Measurements from ENCODE around the gene MBNL1. TPM values are rescaled to one million over a fixed set of nuclear protein-coding genes. Genes with fewer than 3 reads are reported as not detected.

MBNL1 gene
- polyA plus RNA-seq, 4 donors, result 44.0 to 55.3 (median 52.5) TPM

DNA sequence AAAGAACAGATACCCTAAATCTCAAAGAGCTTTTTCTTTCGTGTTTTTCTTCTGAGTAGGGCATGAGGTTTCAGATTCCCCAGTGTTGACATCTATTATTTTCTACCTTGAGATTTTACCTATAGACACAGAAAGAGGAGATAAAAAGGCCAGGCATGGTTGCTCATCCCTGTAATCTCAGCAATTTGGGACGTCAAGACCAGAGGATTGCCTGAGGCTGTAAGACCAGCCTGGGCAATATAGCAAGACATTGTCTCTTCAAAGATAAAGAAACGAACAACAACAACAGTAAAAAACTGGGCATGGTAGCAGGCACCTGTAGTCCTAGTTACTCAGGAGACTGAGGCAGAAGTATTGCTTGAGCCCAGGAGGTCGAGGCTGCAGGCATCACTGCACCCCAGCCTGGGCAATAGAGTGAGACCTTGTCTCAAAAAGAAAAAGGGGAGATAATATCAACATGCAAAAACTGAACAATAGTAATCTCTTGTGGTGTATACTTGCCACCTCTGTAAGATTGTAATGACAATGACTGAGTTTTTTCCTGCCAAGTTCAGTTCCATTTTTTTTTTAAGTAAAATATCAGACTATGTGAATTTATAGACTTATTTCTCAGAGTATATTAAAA, 71.3 kb downstream of the MBNL1 start:
- no peak for DNase-seq (ENCODE audit: low read depth in 4 of 4, low spot score in 3 of 4)

DNA sequence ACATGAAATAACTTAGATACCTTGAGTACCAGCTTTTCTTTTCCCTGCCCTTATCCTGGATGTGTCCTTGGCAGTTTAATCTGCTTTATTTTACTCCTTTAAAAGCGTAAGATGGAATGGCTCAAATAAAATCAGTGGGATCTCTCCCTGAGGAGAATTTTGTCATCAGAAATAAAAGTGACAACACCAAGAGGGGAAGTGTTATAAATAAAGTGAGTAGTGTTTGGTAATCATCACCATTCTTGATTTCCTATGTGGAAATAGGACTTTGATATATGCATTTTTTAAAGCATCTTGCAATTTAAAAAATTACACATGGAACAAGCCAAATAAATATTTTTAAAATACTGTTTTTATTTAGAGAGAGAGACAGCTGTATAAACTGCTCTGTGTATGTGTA, 76.5 kb downstream of the MBNL1 start:
- DNase-seq (ENCODE audit: low read depth in 4 of 4, low spot score in 3 of 4), result no peak

DNA sequence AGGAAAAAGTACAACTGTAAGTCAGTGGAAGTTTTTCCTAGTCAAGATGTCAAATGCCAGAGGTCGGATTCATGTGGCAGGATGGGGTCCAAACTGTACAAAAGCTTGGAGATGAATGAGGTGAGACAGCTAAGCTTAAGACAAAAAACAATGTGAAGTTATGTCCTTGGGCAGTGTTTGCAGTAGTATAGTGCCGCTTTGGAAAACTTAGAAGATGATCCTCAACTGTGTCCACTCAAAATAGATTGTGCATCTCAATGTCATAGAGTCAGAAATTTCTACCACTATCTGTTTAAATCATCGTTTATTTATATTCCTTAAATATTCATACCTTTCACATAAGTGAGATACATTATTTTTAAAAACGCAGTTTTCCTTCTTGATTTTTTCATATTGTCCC, 77.3 kb downstream of the MBNL1 start:
- no peak for DNase-seq (ENCODE audit: low read depth in 4 of 4, low spot score in 3 of 4)

DNA sequence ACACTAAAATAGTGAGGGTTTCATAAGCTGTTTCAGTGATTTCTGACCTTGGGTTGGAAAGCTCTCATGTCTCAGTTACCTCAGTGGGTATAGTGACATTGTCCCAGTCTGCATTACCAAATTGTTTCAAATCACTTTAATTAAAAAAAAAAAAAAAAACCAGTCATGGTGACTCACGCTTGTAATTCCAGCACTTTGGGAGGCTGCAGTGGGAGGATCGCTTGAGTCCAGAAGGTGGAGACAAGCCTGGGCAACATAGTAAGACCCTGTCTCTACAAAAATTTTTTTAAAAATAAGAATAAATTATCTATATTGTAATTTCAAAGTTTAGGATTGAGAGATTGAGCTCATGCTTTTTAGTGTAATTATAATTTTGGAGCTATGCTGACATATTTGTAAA, 78.0 kb downstream of the MBNL1 start:
- DNase-seq (ENCODE audit: low read depth in 4 of 4, low spot score in 3 of 4), result no peak

DNA sequence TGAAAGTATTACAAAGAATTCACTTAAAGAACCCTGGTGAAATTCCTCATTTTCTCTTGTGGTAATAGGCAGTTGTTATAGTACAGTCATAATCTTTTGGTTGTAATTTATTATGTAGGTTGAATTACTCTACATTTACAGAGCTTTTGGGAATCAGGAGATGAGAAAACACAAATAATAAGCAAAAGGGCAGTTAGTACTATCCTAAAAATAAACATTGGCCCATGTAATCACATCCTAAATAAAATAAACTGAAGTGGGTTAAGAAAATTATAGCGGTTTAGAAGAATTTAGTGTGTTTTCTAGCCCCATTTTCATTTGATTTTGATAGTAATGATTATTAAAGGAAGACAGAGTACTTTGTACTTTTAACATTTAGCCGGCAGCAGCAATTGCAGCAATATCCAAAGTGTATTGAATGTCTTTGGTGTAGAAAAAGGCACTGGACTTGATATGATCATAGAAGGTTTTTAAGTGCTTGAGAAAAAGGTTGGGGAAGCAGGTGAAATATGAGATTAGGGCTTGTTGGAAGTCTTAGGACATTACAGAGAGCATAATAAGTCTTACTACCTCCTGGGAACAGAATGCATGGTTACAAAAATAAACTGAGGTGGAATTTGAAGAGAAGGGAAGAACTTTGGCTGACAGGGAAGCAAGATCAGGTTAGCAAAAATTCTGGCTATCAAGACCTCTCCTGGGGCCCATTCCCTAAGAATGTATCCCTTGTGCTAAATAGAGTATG, 79.9 kb downstream of the MBNL1 start:
- no peak for DNase-seq (ENCODE audit: low read depth in 4 of 4, low spot score in 3 of 4)

DNA sequence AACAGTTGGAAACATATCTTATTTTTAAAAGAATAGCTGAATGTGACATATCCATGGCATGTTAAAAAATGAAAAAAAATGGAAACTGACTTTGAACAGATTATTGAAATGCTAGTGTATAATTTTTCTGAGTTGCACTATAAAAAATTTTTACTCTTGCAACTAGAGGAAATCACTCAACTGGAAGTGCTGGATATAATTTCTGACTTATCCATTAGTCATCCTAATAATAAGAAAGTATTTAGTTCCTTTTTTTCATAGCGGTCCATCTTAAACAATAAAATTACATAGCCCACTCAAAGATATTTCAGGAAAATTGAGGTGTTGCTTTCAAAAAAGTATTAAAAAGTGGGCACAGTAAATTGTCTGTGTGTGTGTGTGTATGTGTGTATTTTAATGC, 80.7 kb downstream of the MBNL1 start:
- no peak for DNase-seq (ENCODE audit: low read depth in 4 of 4, low spot score in 3 of 4)

DNA sequence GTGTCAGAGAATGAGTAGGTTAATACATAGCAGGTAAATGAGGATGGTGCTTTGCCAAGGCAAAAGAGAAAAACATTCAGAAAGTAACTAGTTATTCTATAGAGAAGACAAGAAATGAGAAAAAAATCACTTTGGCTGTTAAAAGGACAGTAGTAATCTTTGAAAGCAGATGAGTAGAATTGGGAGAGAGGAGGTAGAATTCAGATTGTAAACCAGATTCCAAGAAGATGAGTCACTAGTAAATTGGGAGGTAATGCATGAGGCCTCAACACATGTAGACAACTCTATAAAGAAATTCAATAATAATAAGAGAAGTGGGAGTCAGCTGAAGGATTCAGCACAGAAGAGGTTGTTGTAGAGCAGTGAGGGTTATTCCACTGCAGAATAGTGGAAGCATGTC, 81.4 kb downstream of the MBNL1 start:
- DNase-seq (ENCODE audit: low read depth in 4 of 4, low spot score in 3 of 4), result no peak

DNA sequence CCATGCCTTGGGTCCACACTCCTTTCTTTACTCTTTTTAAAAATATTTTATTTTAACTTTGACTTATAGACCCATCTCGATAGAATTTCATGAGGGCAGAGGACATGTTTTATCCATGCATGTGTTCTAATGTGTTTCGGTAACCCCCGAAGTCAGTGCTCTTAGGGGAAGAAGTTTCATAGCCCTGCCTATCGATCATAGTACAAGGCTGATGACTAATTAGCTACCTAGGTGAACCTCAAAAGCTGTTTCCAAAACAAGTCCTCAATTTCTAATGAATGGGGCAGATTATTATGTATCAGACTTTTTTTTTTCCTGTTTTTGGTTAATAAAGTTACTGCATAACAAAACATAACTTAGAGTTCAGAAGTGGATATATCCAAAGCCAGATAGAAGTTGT, 82.0 kb downstream of the MBNL1 start:
- no peak for DNase-seq (ENCODE audit: low read depth in 4 of 4, low spot score in 3 of 4)

DNA sequence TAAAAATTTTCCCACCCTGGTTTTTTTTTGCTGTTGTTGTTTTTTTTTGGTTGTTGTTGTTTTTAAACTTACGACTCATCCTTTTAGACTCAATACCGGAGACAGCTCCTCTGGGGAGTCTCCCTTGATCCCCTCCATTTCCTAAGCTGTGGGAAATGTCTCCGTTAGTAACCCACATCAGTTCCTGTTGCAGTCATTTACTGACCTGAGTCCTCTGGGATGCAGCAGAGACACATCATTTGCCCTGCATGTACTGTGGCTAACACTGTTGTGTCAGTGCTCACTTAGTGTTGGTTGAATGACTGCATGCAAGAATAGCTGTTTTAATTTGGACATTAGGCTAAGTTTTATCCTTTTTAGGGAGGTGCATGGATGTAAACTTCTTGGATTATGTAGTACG, 83.8 kb downstream of the MBNL1 start:
- no peak for DNase-seq (ENCODE audit: low read depth in 4 of 4, low spot score in 3 of 4)

DNA sequence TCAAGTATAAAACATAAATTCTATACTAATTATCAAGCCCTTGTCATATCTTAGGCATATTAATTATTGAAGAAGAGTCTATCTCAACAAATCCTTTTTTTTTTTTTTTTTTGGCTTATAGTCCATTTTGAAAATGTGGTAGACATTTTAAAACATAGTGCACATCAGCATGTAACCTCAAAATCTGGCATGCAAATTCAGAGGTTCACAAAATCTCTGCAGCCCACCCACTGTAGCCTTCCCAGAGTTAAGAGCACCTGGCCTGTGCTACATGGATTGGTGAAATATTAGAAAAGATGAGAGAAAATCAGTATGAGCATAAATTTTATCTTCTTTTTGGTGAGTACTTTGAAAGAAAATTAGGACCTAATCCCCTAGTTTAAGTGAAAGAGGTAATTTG, 84.8 kb downstream of the MBNL1 start:
- no peak for DNase-seq (ENCODE audit: low read depth in 4 of 4, low spot score in 3 of 4)

DNA sequence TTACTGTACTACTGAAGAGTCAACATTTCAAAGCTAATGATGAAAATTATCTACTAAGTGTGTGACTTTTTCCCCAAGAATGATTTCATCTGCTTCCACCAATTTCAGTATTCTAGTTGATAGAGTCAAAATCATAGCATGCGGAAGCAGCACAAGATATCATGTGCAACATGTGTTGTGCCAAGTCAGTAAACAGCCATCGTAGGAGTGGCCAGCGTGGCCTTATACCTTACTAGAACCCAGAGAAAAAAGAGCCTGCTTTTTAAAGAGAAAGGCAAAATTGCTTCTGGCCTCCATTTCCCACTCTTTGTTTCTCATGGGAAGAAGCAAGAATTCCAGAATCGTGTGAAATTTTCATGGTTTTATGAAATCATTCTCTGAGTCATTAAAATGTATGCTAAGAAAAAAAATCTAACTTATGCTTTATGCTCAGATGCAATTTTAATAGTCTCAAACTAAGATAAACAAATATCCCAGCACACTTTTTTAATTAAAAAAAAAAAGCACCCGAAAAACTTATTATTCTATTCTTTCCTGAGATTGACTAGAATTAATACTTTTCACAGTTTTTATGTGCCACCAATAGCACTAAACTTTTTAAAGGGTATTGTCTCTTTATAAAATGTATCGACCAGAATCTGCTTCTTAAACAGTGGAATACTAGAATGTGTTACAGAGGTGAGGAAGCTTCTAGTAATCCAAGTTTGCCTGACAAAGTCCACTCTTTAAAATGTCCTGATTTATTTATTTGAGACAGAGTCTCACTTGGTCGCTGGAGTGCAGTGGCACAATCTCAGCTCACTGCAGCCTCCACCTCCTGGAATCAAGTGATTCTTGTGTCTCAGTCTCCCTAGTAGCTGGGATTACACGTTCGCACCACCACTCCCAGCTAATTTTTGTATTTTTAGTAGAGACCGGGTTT, 87.3 kb downstream of the MBNL1 start:
- no peak for DNase-seq (ENCODE audit: low read depth in 4 of 4, low spot score in 3 of 4)

DNA sequence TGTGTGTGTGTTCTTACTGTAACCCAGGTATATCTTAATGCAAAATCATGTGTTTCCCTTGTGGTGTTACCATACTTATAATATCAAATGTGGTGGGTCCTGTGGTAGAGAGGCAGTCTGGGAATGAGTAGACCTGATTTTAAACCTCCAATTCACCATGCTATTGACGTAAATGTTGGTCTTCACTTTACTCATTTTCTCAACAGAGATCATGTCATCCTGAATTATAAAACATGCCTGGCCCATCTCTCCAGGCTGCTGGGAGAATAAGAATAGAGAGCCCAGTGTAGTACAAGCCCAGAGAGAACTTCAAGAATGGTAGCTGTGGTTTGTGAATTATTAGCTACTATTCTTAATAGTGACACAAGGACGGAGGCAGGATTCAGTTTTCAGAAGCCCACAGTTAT, 88.1 kb downstream of the MBNL1 start:
- DNase-seq (ENCODE audit: low read depth in 4 of 4, low spot score in 3 of 4), result no peak

DNA sequence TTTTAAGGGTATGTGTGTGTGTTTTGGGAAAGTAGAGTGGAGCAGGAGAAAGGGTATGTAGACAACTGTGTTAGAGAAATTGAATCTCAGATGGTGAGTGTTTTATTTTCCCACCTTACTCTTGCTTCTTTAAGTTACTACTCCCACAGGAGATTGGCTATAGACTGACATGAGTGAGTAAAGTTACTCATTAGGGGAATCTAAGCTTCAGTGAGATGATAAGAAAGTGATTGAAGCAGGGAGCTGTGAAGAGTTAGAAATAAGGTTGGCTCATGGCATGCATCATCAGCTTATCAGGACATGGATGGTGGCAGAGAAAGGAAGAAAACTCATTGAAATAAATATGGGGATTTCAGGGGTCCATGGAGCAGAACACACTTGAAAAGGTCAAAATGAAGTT, 88.9 kb downstream of the MBNL1 start:
- DNase-seq (ENCODE audit: low read depth in 4 of 4, low spot score in 3 of 4), result no peak

DNA sequence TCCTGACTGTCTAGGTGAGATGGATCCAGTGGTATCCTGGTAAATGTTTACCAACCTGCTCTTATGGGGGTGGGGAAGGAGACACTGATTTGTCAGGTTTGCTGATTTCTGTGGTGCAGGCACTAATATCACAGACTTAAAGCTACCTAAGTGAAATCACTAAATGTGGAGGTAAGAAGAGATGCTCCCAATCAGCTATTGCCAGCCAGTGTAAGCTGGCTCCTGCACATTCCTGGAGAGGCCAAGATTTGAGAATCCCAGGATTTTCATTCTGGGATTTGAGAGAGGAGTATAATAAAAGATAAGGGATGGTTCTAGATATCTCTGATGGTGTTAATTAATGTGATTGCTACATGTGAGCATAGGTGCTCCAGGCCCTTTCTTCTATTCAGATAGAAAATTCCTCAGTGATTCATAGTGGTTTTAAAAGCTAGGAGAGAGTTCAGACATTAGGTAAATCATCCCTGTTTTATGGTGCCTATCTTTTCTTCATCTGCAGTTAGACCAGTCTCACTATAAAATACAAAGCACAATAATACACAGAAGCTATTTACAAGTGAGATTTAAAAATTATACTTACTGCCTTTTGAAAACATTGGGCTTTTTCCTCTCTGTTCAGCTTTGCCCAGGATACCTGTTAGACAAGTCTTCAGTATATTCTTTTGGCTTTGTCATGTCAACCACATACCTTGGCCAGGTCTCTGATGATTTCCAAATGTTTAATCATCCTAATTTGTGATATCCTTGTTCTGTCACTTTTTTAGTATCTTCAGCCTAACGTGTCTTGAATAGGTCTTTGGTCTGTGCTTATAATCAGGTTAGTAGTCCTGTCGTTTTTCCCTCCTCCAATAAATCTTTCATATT, 90.9 kb downstream of the MBNL1 start:
- no peak for DNase-seq (ENCODE audit: low read depth in 4 of 4, low spot score in 3 of 4)

DNA sequence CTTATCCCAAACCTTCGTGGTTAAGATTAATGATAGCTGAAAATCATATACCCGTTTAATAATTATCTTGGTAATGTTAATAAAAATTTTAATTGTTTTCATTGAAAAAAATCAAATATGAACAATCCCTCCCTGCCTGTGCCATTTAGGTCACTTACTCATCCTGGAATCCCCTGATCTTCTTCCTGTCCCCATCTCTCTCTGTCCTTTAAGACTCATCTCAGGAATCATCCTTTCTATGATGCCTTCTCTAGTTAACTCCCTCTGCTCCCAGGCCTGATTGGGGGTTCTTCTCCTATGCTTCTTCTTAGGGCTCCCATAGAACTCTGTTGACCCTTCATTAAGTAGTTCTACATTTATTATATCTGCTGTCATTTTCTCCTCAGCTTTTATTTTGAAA, 91.6 kb downstream of the MBNL1 start:
- no peak for DNase-seq (ENCODE audit: low read depth in 4 of 4, low spot score in 3 of 4)

DNA sequence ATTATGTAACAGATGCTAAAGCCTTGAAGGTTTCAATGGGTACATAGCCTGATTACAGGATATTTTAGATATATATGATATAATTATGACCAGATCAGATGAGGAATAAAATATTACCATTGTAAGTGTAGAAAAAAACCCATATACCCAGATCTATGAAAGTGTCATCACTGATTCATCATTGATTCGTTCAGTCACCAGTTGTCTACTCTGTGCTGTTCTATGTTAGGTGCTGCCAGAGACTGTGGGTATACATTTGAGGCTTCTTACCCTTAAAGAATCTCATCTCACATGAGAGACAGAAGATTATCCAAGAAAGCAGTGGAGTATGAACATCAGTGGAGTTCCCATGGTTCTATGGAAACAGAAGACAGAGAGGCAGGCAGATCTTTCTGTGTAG, 92.2 kb downstream of the MBNL1 start:
- no peak for DNase-seq (ENCODE audit: low read depth in 4 of 4, low spot score in 3 of 4)

DNA sequence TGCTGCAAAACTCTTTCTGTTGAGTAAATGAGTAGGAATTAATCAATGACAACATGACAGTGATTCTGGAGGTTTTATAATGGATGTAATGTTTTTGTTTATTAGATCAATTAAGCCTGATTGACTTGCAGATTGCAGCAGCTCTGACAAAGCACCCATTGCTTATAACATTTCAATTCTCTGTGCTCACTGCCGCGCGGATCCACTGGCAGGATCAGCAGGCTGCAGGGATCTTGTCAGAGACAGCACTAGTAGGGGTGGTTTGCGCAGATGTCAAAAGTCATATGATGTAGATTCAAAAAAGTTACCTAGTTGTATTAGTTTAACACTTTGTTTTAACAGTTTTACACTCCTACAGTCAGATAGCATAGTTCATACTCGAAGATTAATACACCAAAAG, 93.4 kb downstream of the MBNL1 start:
- DNase-seq (ENCODE audit: low read depth in 4 of 4, low spot score in 3 of 4), result no peak

DNA sequence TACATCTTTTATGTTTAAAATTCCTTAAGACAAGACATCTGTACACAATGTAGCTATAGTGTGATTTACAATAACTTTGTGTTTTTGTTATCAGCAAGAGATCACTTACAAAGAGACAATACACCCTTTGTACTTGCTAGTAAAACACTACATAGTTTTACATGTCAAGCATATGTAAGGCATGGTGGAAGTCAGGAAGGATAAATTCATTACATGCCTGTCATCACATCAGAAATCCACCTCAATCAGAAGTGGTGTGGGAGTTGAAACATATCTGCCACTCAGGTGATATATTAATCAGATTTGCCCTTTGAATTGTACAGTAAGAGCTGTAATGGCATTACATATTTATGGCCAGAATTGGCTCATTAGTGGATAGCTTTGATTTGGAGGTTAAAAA, 95.5 kb downstream of the MBNL1 start:
- DNase-seq (ENCODE audit: low read depth in 4 of 4, low spot score in 3 of 4), result no peak

DNA sequence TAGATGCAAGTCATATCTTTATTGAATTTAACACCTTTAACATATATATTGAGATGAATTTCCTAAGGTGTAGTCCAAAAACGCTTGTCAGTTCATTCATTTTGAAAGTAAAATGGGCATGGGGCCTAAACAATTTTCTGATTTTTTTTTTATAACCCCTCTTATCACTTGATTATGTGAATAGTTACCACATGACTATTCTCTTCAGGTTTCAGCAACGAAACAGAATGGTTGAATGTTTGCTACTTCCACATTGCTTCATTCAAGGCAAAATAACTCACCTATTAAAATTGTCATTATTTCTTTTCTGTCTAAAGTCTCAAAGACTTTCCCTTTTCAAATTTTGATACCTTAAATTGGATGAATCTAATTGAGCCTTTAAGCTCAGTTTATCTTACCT, 96.4 kb downstream of the MBNL1 start:
- DNase-seq (ENCODE audit: low read depth in 4 of 4, low spot score in 3 of 4), result no peak

DNA sequence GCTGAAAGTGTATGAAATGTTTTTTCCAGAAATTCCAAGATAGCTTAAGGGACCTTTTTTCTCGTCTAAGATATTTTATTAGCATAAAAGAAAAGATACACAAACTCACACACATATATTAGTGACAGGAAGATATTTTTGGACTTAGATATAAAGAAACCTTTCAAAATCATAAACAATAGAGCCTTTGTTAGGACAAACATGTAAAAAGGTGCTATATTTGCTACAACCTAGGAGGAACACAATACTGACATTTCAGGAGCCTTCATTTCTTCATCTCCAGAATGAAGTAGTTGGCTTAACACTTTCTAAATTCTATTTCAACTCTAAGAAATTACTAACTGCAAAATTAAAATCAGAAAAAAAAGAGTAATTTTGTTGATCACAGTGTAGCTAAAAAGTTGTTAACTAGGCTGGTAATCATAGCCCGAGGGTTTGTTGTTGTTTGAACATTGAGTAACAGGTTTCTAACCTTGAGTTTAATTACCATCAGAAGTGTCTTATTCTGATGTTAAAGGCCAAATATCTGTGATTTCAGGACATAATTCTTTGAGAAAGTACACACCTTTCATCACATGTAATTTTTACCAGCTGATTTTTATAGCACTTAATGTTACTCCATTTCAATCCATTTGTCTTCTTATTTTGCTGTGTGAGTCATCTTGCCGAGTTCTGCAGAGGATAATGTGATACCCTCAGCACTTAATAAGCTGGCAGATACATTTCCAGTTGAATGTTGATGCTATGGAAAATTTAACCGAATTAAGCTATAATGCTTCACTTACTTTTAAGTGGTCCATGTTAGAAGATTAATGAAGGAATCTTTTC, 97.3 kb downstream of the MBNL1 start:
- no peak for DNase-seq (ENCODE audit: low read depth in 4 of 4, low spot score in 3 of 4)
